Epithelial cell of proximal tubule (primary cell): ENCODE measurements around the gene FEN1. TPM values are rescaled to one million over a fixed set of nuclear protein-coding genes. Genes with fewer than 3 reads are reported as not detected.

Source experiments
- DNase-seq: peaks from one replicate; pipeline ENCODE4 v3.0.0-alpha.2; 2011; ENCODE audit warnings: low read depth
- H3K4me3 ChIP-seq: 2 replicates; pipeline ENCODE4 v1.5.1; 2011; ENCODE audit warnings: low read depth, mild to moderate bottlenecking, low read length
- total RNA-seq: library from RNA; depleted of rRNA; stranded (reverse); fragments of >200 nt; gene quantifications from 2 replicates; pipeline ENCODE4 v1.2.3, GENCODE V29; 2015
- TF ChIP-seq, protein P1 (sequence below): conservative IDR thresholded peaks from 2 replicates; pipeline ENCODE4 v1.5.1; 2012; ENCODE audit warnings: low read depth, mild to moderate bottlenecking, low read length

The FEN1 gene
- total RNA-seq, 1 donor from 2014 or later: 70.6 TPM

DNA sequence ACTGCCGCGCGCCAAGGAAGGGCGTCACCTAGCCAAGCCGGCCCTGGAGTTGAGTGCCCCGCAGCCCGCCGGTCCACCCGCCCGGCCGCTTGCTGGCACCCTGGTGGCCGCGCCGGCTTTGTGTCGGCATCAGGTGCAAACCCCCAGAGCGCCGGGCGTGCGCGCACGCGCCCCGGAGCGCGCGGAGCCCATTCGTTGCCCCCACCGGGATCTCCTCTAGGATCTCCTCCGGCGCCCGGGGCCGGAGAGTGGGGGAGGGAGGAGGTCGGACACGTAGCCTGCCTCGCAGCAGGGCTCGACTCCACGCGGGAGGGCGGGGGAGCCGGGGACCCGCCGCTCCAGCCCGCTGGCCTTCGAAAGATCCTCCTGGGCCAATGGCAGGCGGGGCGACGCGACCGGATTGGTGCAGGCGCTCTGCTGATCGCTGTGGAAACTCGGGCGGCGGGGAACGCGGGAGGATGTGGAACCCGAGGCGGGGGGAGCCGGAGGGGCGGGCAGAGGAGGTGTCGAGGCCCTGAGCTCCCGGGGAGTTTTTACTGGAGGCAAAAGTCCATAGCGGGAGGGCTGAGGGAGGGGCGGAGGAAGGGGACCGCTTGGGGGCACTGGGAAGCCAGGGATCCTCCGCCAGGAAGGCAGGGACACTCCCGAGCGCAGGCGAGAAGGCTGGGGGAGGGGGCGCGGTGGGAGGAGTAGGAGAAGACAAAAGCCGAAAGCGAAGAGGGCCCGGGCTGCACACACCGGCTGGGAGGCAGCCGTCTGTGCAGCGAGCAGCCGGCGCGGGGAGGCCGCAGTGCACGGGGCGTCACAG is 35.1 kb downstream of the FEN1 start, which contains the start of gene FADS2:
Gene FADS2, plus strand, starts transcription at position 730 of the 808 bp plus-strand sequence. CDS start 91 bp downstream, outside the sequence.
- peak within 1 kb of the TSS; percentile 92 for H3K4me3 ChIP-seq
- TF ChIP-seq, protein P1, sequence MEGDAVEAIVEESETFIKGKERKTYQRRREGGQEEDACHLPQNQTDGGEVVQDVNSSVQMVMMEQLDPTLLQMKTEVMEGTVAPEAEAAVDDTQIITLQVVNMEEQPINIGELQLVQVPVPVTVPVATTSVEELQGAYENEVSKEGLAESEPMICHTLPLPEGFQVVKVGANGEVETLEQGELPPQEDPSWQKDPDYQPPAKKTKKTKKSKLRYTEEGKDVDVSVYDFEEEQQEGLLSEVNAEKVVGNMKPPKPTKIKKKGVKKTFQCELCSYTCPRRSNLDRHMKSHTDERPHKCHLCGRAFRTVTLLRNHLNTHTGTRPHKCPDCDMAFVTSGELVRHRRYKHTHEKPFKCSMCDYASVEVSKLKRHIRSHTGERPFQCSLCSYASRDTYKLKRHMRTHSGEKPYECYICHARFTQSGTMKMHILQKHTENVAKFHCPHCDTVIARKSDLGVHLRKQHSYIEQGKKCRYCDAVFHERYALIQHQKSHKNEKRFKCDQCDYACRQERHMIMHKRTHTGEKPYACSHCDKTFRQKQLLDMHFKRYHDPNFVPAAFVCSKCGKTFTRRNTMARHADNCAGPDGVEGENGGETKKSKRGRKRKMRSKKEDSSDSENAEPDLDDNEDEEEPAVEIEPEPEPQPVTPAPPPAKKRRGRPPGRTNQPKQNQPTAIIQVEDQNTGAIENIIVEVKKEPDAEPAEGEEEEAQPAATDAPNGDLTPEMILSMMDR: no peak
- DNase-seq: no peak

DNA sequence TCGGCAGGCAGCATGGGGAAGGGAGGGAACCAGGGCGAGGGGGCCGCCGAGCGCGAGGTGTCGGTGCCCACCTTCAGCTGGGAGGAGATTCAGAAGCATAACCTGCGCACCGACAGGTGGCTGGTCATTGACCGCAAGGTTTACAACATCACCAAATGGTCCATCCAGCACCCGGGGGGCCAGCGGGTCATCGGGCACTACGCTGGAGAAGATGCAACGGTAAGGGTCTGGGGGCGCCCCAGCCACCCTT is 35.6 kb downstream of the FEN1 start:
- TF ChIP-seq, protein P1: no peak
- peak overlapping the region; percentile 92 for H3K4me3 ChIP-seq
- no peak for DNase-seq

DNA sequence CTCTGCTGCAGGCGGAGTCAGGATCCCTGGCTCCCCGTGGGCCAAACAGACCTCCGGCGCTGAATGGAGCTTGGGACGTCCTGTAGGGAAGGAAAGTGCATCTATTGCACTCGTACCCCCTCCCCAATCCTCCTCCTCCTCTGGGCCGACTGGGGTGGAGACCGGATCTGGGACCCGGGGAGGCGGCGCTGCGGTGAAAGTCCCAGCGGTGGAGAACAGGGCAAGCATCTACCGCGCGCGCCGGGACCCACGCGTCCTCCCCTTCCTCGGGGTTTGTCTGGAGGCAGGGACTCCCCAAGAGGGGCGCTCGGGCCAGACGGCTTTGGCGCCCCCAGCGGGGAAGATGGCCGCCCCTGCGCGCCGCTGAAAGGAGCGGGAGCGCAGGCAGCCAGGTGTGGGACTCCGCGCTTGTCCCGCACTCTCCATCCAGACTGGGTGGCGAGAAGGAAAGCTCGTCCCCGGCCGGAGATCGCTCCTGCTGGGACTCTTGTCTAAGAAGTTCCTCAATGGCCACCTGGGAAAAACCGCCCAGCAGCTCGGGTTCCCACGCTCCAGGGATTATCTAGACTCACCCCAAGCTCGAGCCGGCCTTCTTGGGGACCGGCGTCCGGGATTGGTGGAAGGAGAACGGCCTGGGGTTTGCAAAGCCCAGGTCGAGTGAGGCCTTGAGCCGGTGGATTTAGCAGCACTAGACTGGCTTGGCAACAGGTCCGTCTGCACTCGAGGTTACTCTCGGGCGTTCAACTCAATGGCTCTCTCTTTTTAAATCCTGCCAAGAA is 36.1 kb downstream of the FEN1 start:
- DNase-seq: no peak
- peak overlapping the region; percentile 92 for H3K4me3 ChIP-seq
- TF ChIP-seq, protein P1: peak; percentile 48

DNA sequence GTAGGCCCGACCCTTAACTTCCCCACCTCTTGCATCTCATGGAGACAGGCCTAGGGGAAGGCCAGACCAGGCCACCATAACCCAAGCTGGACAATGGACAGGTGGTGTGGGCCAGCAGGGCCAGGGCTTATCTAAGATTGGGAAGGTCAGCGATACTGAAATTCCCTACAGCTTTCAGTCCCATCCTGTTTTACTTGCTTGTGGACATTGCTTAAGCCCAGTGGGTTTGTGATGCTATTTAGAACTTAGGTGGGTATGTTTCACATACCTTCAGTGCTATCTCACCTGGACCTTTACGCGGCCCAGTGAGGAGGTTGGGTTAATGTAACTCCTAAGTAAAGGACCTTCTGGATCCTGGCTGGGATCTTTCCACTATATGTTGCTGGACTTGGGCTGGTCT is 37.1 kb downstream of the FEN1 start:
- DNase-seq: no peak
- peak overlapping the region; percentile 92 for H3K4me3 ChIP-seq

DNA sequence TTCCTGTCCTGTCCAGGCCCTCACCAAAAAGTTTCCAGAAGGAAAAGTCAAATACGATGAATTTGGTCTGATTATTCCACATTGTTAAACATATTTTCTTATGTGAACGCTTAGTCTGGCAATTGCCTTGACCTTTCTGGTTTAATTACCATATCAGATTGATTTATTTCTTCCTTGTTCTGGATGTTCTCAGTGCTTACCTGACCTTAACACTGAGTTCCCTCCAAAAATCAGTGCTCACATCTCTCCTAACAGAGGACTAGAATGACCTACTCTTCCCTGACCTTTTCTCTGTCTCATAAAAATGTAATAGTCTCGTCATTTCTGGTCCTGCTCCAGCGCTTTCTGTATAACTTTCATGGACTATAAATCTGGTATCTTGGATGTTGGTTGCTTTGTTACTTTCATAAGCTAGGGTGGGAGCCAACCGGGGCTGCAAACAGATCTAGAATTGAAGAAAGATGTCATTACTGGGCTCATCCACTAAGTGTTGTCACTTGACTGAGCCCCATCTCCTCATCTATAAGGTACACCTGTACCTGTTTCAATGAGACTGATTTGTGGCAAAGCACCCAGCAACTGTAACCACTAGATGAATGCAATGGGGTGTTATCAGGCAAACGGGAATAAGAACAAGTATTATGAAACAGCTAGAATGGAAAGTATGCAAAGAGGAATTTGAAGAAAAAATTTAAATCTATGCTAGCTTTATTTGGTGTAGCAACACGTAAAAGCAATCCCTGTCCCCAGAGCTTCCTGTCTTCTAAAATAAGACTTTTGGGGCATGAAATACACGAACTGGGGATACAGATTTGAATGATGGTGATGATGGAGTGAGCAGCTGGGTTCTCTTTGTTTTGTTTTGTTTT is 37.8 kb downstream of the FEN1 start:
- H3K4me3 ChIP-seq: peak overlapping the region; percentile 92
- DNase-seq: no peak
- TF ChIP-seq, protein P1: no peak

More for the DNA sequence above, 37.1 kb downstream of the FEN1 start:
- TF ChIP-seq, protein P1: no peak

DNA sequence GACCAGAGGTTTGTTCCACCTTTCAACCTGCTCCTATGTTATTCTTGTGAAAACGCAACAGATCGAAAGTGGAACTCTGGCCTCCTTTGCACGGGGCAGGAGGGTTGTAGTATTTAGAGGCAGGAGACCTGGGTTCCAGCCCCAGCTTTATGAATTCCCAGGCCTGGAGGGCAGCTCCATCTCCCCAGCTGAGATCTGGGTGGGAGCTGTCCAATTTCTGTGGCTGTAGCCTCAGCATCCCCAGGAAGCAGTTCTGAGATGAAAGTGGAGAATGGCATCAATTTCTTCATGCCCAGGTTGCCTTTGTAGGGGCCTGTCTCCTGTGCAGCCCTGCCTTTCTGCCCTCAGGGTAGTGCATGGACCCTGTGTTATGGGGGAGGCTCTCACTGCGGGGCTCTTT is 39.5 kb downstream of the FEN1 start:
- DNase-seq: no peak
- no peak overlapping the region for H3K4me3 ChIP-seq
- TF ChIP-seq, protein P1: no peak
